ENCODE data around the gene USP47.

Gene USP47

DNA sequence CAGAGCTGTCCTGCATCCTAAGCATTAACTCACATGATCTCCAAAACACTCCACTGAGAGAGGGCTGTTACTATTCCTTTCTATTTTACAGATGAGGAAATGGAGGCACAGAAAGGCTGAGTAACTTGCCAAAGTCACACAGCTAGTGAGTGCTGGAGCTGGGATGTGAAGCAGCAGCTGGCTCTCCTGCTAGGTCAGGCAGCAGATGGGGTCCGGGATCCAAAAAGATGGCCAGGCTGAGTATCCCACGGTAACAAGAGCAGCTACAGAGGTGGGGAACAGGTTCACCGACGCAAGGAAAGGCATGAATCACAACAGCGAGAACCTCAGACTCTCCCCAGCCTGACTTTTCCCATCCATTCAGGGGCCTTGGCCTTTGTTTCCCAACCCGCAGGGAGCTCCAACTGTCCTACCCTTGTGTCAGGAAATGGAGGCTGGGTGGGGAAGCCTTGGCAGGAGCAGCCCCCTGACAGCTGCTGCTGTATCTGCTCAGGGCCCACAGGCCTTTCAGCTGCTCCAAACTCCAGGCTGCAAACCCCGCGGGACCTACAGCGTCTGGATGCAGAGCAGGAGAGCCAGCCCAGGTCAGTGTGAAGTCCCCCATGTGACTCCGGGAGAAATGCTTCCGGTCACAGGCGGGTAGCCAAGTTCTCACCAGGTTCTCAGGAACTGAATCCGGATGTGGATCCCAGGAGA lies 137.2 kb downstream of the USP47 start:
- no peak for FAIRE-seq
- peak; percentile 64 for DNase-seq (ENCODE audit: low spot score)

DNA sequence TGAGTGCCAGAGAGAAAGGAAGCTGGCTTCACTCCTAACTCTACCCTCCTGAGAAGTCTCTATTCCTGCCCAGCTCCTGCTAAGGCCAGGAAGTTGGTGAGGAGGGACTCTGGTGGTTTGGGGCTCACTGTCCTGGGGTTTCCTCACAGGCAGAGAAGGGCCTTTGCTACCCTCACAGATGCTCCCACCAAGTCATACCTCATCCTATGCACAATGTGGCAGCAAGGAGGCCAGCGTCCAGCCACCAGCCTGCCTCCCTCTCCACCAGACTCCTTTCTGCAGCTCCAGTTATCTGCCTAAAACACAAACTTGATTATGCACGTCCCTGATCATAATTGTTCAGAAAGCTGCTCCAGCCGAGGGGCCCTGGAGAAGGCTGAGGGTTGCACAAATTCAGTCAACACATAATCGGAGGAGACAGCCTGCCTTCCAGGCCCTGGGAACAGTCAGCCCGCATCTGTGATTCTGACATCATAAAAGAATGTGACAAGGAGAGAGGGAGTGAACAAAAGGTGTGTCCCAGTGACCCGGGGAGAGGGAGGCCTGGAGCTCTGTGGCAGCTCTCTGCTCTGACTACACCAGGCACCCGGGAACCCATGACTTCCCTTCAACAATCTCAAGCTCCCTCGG lies 137.8 kb downstream of the USP47 start:
- DNase-seq (ENCODE audit: low spot score) (peak; percentile 68), FAIRE-seq (no peak)

DNA sequence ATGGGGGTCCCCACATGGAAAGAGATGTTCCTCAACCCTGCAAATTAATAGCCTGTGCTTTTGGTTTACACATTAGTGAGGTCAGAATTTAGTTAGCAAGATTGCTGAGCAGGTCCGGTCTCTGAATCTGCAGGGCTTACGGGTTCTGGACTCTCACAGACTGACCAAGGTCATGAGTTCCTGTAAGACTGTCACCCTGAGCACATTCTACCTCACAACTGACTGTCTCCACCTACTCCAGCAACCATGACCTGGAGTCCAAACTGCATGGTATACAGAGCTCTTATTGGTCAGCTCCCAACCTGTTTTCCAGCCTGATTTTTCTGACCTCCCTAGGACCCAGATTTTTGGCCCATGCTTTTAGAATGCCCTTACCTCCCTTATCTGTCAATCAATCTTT lies 138.4 kb downstream of the USP47 start:
- DNase-seq (ENCODE audit: low spot score) (no peak), FAIRE-seq (no peak)

DNA sequence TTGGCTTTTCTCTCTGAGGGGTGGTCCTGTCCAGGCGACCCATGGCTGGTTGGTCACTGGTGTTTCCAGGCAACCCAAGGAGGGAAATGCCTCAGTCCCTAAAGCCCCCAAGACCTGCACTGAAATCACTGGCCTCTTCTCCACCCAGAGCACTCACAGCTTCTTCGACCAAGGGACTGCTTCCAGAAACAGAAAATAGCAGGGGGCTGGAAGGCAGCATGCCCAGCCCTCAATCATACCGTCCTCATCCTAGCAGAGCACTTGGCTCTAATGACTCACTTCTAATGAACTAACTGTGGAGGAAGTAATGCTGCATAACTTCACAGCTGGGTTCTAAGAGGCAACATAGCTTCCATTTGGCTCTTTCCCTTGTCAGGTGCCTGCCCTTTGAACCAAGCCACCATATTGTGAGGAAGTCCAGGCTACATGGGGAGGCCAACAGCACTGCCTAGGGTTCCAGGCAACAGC lies 139.1 kb downstream of the USP47 start:
- no peak for FAIRE-seq
- DNase-seq (ENCODE audit: low spot score) = peak; percentile 29

DNA sequence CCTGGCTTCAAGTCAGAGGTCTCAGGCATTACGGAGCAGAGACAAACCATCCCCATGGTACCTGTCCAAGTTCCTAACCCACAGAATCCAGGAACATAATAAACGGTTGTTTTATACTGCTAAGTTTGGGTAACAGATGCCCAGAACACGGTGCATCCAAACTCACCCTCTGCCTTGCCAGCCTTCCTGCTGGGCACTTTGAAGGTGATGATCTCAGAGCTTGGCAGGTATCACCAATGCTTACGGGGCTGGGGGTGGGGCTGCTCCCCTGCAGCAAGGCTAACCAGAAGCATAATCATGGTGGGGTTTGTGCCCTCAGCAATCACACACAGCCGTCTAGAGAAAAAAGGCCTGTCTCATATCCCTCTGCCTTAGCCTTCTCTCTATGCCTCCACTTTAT lies 139.6 kb downstream of the USP47 start:
- no peak for FAIRE-seq
- no peak for DNase-seq (ENCODE audit: low spot score)

DNA sequence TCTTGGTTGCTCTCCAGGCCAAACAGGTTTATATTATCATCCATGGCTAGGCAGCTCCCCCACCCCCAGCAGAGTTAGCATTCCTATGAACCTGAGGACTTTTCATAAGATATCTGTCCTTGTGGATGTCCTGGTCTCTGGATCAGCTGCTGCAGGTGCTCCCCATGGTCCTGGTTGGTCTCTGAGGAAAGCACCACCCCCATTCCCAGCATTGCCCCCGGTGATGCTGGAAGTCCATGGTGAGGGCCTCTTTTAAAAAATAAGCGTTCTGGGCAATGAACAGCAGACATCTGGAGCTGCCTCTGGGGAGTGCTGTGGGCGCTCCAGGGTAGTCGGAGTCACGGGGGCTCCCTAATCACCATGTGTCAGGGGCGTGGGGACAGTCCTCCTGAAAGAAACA lies 140.1 kb downstream of the USP47 start:
- DNase-seq (ENCODE audit: low spot score) = no peak
- no peak for FAIRE-seq

DNA sequence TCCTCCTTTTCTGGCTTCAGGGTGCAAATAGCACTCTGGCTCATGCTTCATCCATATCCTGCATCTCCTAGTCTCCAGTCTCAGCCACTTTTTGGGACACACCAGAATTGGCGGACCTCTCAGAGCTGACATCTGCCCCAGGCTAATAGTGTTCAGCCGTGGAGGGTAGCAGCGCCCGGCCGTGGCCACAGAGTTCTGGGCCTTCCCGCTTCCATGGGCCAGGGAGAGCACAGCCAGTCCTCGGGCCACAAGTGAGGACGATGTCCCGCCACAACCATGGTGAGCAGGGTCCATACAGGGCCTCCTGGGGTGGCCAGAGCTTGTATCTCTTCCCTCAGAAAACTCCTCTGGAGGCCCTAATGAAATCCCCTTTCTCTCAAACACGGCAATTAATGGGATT lies 140.7 kb downstream of the USP47 start:
- FAIRE-seq = no peak
- DNase-seq (ENCODE audit: low spot score) = no peak

DNA sequence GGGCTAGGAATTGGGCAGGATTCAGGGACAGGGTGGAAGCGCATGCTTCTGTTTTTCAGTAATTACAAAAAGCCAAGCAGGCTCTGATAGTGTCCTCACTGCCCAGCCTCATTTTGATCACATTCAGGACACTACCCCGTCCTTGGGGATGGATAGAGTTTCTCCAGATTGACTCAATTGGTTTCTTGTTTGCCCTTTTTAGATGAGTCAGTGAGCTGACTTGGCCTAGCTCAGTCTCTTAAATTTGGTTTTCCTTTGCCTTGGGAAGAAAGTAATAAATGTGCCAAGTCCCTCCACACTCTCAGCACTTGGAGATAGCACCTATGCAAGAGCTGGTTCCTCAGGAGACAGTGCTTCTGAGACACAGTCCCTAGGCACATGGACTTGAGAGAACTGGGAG lies 141.2 kb downstream of the USP47 start:
- FAIRE-seq (no peak), DNase-seq (ENCODE audit: low spot score) (no peak)

DNA sequence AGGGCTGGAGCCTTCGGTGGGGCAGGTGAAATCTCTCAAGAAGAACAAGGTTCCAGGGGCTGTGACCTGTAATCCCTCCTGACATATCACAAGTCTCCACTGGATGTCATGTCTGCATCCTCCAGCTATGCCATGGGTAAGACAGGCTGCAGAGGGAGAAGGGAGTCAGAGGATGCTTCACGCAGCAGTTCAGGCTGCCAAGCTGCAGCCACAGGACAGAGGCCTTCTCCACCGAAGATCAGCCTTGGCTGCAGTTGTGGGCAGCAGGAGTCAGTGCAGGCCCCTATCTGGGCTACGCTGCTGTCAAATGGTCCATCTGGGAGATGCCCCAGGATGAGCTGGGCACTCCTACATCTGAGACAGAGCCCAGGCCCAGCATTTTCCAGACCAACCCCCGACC lies 141.7 kb downstream of the USP47 start:
- no peak for DNase-seq (ENCODE audit: low spot score)
- FAIRE-seq = no peak

DNA sequence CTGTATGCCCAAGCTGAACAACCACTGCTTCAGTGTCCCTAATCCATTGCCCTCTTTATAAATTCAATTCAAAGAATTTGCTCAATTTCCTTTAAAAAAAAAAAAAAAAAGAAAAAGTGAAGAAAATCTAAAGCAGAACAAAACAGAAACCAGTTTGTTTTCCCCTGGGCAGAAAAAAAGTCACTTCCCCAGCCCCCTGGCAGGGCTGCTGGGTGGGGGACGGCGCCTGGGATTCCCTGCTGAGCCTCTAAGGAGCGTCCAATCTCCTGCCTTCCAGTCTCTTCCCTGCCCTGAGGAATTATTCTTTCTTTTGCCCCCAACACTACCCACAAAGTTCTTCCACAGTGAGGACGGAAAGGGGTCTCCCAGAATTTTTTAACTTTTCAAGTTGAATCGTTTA lies 142.8 kb downstream of the USP47 start:
- FAIRE-seq = no peak

DNA sequence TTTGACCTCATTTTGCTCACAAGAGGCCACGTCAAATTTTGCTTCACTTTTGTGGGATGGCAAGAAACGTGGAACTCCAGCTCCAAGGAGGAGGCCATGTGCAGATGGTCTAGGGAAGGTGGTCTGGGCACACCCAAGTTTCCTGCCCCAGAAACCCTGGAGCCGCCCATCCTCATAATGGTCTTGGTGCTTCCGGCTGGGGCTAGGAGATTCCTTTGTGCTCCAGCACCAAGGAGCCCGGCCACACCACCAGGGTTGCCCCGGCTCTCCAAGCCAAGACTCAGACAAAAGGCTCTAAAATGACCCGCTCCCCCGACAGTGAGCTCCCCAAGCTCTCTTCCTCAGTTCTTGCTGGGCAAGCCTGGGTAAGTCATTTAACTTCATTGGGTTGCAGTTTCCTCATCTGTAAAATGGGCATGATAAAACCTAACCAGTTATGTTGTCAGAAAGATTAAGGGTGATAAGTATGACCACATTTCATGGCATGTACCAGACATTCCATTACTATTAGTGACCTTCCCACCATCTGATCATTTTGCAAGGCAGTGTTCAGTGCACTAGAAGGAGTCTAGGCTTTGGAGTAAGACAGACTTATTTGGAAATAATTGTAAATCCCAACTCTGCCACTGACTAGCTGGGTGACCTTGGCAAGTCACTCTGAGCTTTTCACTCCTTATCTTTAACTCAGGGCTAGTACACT lies 143.4 kb downstream of the USP47 start:
- FAIRE-seq = peak; percentile 50
- peak; percentile 80 for DNase-seq (ENCODE audit: low spot score)

More for the DNA sequence above, 142.8 kb downstream of the USP47 start:
- DNase-seq (ENCODE audit: low spot score) = no peak

DNA sequence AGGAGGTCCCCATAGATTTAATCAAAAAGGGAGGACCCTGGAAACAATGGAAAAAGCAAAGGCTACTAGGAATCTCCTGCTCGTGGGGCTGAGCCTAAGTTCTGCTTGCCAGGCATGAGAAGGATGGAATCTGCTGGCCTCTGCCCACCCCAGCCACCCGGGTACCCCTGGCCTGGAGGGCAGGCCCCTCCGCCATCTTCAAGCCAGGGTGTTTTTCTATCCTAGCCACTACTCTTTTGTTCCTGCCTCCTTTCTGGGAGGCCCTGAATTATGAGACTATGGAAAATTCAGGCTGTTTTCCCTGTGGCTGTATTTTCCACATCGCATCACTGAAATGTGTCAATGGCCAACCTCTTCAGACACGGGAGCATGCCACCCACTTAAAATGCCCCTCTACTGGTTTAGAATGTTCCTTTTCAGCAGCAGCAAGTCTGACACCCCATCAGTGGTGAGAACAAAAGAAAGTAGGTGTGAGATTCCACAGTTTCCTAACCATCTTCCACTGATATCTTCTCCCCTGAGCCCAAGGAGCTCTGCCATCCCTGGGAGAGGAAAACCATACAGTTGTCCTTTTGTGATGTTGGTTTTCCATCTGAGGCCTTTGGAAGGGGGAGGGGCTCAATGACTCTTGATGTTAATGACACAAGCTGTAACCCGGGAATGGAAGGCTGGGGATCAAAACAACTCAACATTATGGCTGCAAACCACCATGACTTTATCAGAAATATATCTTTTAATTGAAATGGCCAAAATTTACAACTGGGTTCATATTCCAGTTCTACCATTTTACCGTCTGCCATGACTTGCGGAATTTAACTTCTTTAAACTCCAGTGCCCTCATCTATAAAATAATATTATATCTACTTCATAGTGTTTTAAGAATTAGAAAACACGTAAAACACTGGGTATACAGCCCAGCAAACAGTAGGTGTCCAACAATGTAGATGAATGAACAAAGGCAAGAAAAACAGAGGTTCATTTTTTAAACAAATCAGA lies 144.5 kb downstream of the USP47 start:
- DNase-seq (ENCODE audit: low spot score) = no peak
- no peak for FAIRE-seq

DNA sequence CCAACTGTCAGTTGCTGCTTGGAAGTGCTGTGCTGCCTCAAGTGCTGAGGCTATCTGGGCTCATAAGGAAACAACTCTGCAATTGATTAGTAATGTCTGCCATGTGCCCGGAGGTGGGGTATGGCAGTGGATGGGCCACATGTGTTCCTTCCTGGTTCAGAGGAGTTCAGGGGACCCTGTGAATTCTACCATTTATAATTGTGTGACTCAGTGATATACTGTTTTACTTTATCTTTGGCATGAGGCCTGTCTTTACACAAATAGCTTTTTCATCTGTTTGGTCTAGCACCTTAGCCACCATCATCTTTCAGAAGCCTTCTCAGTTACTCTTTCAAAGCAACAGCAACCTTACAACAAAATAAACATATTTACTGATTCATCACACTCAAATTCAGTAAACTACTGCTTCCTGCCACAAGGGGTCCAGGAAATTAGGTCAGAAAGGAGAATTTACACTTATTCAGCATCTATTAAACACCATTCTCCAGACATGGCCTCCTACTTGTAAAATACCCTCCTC lies 145.8 kb downstream of the USP47 start:
- FAIRE-seq = no peak
- peak; percentile 35 for DNase-seq (ENCODE audit: low spot score)

DNA sequence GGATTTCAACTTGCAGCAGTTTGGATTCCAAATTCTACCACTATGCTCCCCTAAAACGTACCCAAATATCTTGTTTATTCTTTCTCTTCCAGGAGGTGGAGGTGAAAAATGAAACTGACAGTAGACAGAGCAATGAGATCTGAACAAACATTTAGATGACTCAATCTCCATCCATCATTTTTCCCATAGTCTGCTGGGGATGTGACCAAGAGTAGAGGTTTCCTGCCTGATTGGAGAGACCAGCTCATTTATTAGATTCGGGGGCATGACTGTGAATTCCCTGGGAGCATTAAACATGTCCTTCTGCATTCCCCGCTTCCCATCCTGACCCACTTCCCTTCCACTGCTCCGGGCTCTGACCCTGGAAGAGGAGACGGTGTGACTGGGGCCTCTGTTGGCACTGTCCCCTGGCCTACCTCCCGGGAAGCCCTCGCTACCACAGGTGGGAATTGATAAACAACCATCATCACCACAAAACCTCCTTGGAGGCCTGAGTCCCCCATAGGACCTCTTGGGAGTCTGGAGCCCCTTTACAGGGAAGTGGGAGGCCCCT lies 146.4 kb downstream of the USP47 start:
- FAIRE-seq = peak; percentile 81

DNA sequence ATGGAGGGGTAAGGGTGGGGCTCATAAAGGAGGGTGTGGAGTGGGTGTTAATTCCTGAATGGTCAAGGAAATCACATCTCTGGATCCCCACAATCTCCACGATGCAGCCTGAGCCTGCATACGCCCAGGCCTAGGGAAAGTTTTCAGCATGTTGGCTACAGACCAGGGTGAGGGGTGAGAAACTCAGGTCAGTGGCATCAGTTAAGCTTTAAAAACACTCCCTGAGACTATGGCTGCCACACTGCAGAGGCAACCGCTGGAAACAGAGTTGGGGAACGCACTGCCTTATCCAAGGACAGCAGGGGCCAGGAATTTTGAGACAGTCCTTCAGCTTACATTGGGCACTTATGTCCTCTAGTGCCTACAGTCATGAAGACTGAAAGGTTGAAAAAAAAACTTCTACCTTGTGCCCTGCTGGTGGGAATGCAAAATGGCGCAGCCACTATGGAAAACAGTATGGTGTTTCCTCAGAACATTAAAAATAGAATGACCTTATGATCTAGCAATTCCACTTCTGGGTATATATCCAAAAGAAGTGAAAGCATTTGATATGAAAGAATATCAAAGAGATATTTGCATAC lies 147.0 kb downstream of the USP47 start:
- DNase-seq (ENCODE audit: low spot score) = no peak
- no peak for FAIRE-seq

More for the DNA sequence above, 146.4 kb downstream of the USP47 start:
- DNase-seq (ENCODE audit: low spot score) = peak; percentile 85

DNA sequence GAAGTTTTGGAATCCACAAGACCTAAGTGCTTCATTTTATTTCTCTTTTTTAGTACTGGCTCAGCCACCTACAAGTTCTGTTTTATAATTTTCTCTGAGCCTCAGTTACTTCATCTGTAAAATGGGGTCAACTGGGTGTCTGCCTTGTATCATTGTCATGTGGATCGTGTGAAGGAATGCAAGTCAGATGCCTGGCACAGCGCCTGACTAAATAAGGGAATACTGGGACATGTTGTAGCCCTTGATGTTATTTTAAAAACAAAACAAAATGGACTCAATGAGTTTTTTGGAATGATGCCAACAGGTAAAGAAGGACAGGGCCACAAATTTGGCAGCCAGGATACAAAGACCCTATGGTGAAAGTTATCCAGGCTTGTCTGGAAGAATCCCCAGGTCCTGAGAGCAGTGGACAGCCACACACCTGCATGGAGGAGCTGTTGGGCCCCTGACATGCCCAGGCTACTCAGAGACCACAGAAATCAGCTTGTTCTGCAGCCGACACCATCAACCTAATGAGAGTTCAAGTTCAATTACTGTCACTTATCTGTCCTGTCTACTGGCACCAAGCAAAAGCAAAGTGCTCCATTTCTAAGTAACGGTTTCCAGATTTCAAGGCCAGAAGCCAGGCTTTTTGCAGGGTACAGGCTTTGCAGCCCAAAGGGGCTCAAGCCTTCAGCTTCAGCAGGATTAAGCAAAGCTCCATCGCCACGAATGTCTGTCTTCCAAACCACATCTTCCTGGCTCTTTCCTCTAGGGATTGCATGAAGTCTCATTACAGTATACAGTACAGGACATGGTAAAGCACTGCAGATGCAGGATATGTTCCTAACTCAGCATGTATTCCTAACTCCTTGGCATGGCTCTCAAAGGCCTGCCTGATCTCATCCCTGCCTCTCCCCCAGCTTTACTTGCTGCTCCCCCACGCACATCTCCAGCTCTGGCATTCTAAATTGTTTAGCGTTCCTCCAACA lies 148.3 kb downstream of the USP47 start:
- DNase-seq (ENCODE audit: low spot score) (no peak), FAIRE-seq (no peak)

DNA sequence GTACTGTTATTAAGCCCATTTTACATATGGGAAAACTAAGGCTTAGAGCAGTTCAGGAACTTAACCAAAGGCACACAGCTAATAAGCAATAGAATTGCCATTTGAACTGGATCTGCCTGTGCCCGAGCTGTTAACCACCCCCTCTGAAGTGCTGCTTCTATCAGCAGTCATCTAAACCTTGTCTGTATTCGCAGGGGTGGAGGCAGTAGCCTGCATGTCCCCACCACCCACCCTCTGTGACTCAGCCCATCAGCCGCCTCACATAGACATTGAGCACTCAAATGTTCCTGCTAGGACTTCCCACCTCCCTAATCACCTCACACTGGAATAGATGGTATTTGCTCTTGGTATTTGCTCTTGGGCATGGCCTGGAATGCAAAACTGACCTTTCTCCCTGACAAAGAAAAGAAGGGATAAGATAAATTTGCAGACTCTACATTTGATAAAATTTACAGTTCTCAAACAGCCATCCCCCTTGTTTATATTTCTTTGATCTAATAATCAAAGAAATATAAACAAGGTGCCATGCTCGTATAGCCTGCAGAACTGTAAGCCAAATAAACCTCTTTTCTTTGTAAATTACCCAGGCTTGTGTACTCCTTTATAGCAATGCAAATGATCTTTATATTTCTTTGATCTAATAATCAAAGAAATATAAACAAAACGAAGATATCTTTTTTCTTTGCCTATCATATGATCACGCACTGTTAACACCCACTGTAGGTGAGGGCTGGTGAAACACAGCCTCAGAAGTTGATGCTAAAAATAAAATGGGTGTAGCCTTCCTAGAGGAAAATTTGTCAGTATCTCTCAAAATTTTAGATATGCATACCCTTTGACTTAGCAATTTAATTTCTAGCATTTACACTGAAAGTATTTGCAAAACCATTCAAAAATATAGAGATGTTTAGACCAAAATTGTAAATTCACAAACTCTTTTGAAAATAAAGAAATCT lies 150.8 kb downstream of the USP47 start:
- FAIRE-seq = peak; percentile 40

DNA sequence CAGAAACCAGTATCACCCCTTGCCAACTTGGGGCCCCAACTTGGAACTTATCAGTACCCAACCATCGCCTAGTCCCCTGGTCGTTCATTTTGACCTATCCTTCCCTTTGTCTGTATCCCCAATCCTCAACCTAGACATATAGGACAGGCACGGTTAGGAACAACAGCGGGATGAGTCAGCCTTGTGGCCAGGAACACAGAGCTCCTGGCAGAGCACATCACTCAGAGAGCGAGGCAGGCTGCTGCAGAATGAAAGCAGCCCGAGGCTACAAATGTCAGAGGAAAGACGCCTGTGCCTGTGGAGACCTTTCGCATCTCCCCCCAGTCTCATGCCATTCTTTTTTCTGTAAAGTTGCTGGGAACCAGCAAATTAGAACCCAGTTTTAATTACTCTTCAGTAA lies 152.1 kb downstream of the USP47 start:
- peak; percentile 80 for FAIRE-seq
- DNase-seq (ENCODE audit: low spot score) = peak; percentile 77

More for the DNA sequence above, 150.8 kb downstream of the USP47 start:
- peak; percentile 50 for DNase-seq (ENCODE audit: low spot score)
